Large intestine (tissue), 3 donors: ENCODE data around the gene NRIP2. TPM values are rescaled to one million over a fixed set of nuclear protein-coding genes. Genes with fewer than 3 reads are reported as not detected.

Experiments
- DNase-seq, 2 donors: peaks; one replicate each; pipeline versions ENCODE4 v3.0.0 to v3.0.0-alpha.2; 2013
- H3K27ac ChIP-seq: one replicate; pipeline ENCODE4 v1.5.1; 2013; ENCODE audit warnings: low read length
- H3K27me3 ChIP-seq: 2 replicates; pipeline ENCODE4 v1.6.1; 2013; ENCODE audit warnings: low read length; ENCODE audit not compliant: control insufficient read depth, insufficient read depth
- H3K36me3 ChIP-seq: 2 replicates; pipeline ENCODE4 v1.6.1; 2013; ENCODE audit warnings: low read length; ENCODE audit not compliant: control insufficient read depth, insufficient read depth
- H3K4me1 ChIP-seq: one replicate; pipeline ENCODE4 v1.6.1; 2013; ENCODE audit warnings: low read length; ENCODE audit not compliant: control insufficient read depth, insufficient read depth
- H3K4me3 ChIP-seq: one replicate; pipeline ENCODE4 v1.5.1; 2013; ENCODE audit warnings: low read length
- H3K9me3 ChIP-seq: one replicate; pipeline ENCODE4 v1.6.1; 2013; ENCODE audit warnings: mild to moderate bottlenecking, low read depth, low read length, moderate library complexity; ENCODE audit not compliant: control insufficient read depth
- WGBS: methylation state at CpG from one replicate; pipeline ENCODE4 v1.1.5; 2013; ENCODE audit warnings: low lambda C conversion rate; ENCODE audit not compliant: insufficient coverage; 5-methylcytosine and 5-hydroxymethylcytosine counted together
- polyA plus RNA-seq: library from polyadenylated mRNA; unstranded; fragments of 120-200 nt; gene quantifications from one replicate; pipeline ENCODE4 v1.2.1, GENCODE V29; 2013

The NRIP2 gene
- polyA plus RNA-seq, 1 donor = 4.2 TPM

GRCh38 chr12:2794191-2794735 is 40.6 kb downstream of the NRIP2 start:
- WGBS = 60% methylated on average over 1 of the region's 49 CpGs
- Histone ChIP-seq H3K4me1 (peaks cover 18% of the 10 kb centered on the region), H3K27ac (no peak overlapping the region), H3K4me3 (peak overlapping the region; percentile 56), H3K36me3 (peaks cover 24% of the 10 kb centered on the region), H3K27me3 (peaks cover 8% of the 10 kb centered on the region), H3K9me3 (peaks cover 4% of the 10 kb centered on the region)
- DNase-seq = no peak

DNA sequence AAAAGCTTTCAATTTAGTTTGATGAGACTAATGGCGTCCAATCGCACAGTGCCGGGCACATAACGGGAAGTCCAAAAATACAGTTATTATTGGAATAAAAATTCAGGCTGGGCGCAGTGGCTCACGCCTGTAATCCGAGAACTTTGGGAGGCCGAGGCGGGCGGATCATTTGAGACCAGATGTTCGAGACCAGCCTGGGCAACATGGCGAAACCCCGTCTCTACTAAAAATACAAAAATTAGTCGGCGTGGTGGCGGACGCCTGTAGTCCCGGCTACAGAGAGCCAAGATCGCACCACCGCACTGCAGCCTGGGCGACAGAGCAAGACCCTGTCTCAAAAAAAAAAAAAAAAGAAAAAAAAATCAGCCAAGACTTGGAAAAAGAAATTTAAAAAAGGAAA is 41.3 kb downstream of the NRIP2 start:
- DNase-seq = no peak
- H3K27me3 ChIP-seq = peaks cover 8% of the 10 kb centered on the region
- WGBS = no CpG with 5 or more reads among the region's 21 CpGs
- H3K9me3 ChIP-seq = peaks cover 4% of the 10 kb centered on the region
- H3K4me1 ChIP-seq = peaks cover 18% of the 10 kb centered on the region
- H3K4me3 ChIP-seq = no peak overlapping the region
- H3K27ac ChIP-seq = no peak overlapping the region
- peaks cover 17% of the 10 kb centered on the region for H3K36me3 ChIP-seq

- peaks cover 8% of the 10 kb centered on the region for H3K27me3 ChIP-seq
- peak in 1 of 2 donors; percentile 21 for DNase-seq
- H3K9me3 ChIP-seq = peaks cover 4% of the 10 kb centered on the region
- no peak overlapping the region for H3K27ac ChIP-seq
- no peak overlapping the region for H3K4me3 ChIP-seq
- WGBS = 41% methylated on average over 6 of the region's 25 CpGs
- peaks cover 10% of the 10 kb centered on the region for H3K36me3 ChIP-seq
- peaks cover 18% of the 10 kb centered on the region for H3K4me1 ChIP-seq
These were observed 41.9 kb downstream of the NRIP2 start for GRCh38 chr12:2792671-2793500.

- WGBS = no CpG with 5 or more reads among the region's 6 CpGs
- Histone ChIP-seq H3K4me3 (no peak overlapping the region), H3K36me3 (no peaks in the 10 kb centered on the region), H3K9me3 (peaks cover 4% of the 10 kb centered on the region), H3K27me3 (peaks cover 8% of the 10 kb centered on the region), H3K4me1 (peaks cover 8% of the 10 kb centered on the region), H3K27ac (no peak overlapping the region)
- DNase-seq = no peak
These were observed 43.7 kb downstream of the NRIP2 start for GRCh38 chr12:2791089-2791488.

DNA sequence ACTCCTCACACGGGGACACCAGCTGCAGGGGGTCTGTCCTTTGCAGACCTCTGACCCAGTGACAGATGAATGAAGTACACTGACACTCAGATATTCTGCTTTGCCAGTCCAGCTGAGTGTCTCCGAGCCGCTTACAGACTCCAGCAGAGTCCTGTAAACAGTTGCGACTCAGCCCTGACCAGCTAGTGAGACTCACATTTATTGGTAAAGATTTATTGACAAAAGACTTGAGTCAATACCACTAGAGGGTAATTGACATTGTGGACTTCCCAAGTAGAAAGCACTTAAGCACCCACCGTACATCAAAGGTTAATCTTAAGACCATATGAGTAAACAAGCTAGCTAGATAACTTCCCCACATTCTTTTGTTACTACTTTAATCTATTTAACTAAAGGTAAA is 49.8 kb downstream of the NRIP2 start:
- Histone ChIP-seq H3K4me1 (peaks cover 2% of the 10 kb centered on the region), H3K36me3 (no peaks in the 10 kb centered on the region), H3K27me3 (peaks cover 20% of the 10 kb centered on the region), H3K4me3 (no peak overlapping the region), H3K9me3 (no peaks in the 10 kb centered on the region), H3K27ac (no peak overlapping the region)
- DNase-seq = no peak
- 0% methylated on average over 1 of the region's 5 CpGs for WGBS

- peak; percentile 27 to 47 for DNase-seq
- peaks cover 20% of the 10 kb centered on the region for H3K27me3 ChIP-seq
- no peak overlapping the region for H3K4me3 ChIP-seq
- WGBS = no CpG with 5 or more reads among the region's 25 CpGs
- H3K36me3 ChIP-seq = no peaks in the 10 kb centered on the region
- H3K4me1 ChIP-seq = peaks cover 2% of the 10 kb centered on the region
- H3K9me3 ChIP-seq = no peaks in the 10 kb centered on the region
- H3K27ac ChIP-seq = no peak overlapping the region
These were observed 50.8 kb downstream of the NRIP2 start for GRCh38 chr12:2783936-2784600.

DNA sequence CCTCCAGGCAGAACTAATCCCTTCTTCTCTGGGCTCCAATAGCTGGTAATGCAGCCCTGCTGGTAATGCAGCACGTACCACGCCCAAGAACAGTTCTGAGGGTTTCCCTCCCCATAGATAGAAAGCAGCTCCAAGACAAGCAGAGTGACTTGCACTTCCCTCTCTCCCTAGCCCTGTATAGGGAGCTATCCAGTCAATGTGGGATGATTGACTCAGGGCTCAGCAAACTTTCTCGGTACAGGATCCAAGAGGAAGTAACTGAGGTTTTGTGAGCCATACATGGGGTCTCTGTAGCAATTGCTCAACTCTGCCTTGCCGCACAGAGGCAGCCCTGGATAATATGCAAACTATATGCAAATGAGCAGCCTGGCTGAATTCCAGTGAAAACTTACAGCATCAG is 55.6 kb downstream of the NRIP2 start:
- WGBS = no CpG with 5 or more reads among the region's 4 CpGs

GRCh38 chr12:2776129-2776806 is 58.6 kb downstream of the NRIP2 start:
- H3K36me3 ChIP-seq = no peaks in the 10 kb centered on the region
- H3K27ac ChIP-seq = no peak overlapping the region
- H3K4me3 ChIP-seq = no peak overlapping the region
- H3K9me3 ChIP-seq = no peaks in the 10 kb centered on the region
- no peaks in the 10 kb centered on the region for H3K4me1 ChIP-seq
- H3K27me3 ChIP-seq = no peaks in the 10 kb centered on the region
- no peak for DNase-seq
- WGBS = no CpG with 5 or more reads among the region's 20 CpGs

More for the DNA sequence above, 55.6 kb downstream of the NRIP2 start:
- Histone ChIP-seq H3K27ac (no peak overlapping the region), H3K27me3 (peaks cover 13% of the 10 kb centered on the region), H3K9me3 (no peaks in the 10 kb centered on the region), H3K4me1 (peaks cover 2% of the 10 kb centered on the region), H3K4me3 (no peak overlapping the region), H3K36me3 (no peaks in the 10 kb centered on the region)
- no peak for DNase-seq

GRCh38 chr12:2775431-2775830 is 59.4 kb downstream of the NRIP2 start:
- H3K27ac ChIP-seq = no peak overlapping the region
- no peaks in the 10 kb centered on the region for H3K36me3 ChIP-seq
- DNase-seq = no peak
- H3K27me3 ChIP-seq = no peaks in the 10 kb centered on the region
- no CpG with 5 or more reads among the region's 8 CpGs for WGBS
- H3K9me3 ChIP-seq = no peaks in the 10 kb centered on the region
- H3K4me3 ChIP-seq = no peak overlapping the region
- no peaks in the 10 kb centered on the region for H3K4me1 ChIP-seq
